ENCODE measurements around the gene PIGQ. TPM values are rescaled to one million over a fixed set of nuclear protein-coding genes. Genes with fewer than 3 reads are reported as not detected.

Gene PIGQ
- polyA plus RNA-seq (2013, experiment 1 of 2; ENCODE audit: insufficient read length): 24.2 TPM
- polyA plus RNA-seq (2013, experiment 2 of 2; ENCODE audit: insufficient read length): 28.4 TPM

DNA sequence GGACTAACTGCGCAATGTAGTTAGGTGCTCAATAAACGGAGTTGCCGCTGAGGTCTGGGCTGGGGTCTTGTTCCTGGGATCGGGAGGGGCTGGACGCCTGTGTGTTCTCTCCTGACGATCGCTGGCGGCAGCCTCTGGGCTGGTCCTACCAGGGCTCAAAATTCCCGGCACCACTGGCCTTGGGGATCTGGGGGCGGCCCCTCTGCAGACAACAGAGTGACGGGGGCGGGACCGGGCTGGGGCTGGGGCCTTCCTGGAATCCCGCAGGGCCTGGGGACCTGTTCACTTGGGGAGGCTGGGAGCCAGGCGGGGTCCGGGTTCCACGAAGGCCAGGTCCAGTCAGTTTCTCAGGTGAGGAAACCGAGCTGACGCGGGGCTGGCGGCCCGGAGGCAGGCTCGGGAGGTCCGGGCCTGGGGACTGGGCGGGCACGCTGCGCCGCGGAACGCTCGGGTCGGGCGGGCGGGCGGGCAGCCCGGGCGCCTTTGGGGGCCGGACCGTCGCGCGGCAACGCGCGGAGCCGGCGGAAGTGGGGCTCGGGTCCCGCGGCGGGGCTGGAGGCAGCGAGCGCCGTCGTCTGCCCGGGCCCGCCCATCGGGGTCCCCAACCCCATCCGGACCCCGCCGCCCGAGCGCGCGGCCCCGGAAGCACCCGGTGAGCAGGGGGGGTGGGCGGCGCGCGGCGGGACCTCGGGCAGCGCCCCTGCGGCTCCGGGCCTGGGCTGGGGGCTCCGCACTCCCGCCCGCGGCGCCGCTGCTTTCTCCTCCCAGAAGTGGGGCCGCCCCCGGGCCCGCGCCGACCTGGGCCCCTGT is at the start of gene PIGQ:
PIGQ (plus strand) TSS at position 524 of the 810 bp plus-strand sequence. CDS start 4,107 bp downstream, outside the sequence.
- DNase-seq: peak; percentile 58

DNA sequence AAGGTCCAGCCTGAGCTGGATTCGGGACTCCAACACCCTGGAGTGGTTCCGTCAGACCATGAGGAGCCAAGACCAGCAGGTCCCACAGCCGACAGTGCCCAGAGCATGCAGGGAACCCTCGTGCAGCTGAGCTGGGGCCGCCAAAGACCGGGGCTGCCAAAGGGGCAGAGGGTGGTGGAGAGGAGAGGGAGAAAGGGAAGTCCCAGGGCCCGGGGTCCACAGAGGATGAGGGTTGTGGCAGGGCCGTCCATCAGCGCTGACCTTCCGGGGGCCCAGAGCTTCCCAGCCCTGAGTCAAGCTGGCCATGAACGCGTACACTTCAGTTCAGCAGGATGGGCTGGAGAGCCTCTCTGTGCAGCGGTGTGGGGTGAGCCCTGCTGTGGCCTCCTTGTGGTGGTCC is 48.9 kb upstream of the PIGQ start:
- no peak for DNase-seq

DNA sequence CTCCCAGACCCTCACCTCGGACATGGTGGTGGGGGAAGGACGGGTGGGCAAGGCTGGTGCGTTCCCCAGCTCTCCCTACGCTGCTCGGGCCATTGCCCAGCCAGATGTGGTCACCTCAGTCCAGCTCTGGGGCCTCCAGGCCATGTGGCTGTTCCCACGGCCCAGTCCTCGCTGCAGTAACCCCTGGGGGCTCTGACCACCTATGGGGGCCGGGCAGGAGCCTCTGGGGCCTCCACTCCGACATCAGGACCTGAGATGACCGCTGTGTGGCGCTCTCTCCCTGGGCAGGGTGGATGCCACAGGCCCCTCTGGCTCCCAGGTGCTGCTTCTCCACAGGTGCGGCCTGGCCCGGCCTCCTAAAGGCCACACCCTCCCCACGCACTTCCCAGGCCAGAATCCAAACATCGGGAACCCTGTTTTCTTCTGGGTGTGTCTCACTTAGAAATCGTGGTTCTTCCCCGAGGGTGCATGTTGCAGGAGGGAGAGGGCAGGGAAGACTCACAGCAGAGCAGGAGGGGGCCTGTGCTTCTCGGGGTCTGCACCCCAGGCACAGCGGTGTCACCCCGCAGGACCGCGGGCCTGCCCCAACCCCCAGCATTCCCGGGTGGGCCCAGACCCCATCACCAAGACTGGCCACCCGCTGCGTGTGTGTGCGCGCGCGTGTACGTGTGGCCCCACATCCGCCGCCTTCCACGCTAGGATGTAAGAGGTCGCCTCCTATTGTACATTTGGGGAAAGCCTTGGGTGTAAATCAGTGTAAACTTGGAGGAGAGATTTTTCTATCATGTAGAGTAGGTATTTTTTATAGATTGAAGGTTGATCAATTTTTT is 48.2 kb upstream of the PIGQ start:
- no peak for DNase-seq

DNA sequence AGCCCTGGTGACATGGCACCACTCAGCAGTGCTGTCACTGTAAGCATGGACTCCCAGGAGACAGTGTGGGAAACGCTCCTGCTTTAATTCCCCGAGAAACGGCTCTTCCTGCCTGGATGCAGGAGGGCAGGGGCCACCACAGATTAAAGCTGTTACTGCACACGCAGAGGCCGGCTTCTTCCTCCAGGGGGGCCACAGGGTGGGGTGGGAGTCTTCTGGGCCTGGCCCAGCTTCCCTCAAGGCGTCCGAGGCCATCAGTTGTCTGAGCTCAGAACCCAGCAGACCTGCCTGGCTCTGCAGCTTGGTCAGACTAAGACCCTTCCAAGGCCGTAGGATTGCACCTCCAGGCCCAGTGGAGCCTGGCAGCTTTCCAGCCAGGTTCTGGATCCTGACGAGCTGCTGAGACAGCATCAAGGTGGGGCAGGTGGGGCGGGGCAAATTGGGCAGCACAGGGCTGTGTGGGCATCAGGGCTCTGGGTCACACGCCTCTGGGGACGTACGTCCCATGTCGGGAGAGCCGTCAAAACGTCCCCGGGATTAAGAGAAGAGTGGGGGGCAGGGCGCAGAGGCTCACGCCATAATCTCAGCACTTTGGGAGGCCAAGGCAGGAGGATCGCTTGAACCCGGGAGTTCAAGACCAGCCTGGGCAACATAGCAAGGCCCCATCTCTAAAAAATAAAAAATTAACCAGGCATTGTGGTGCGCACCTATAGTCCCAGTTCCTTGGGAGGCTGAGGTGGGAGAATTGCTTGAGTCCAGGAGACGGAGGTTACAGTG is 47.3 kb upstream of the PIGQ start:
- no peak for DNase-seq

DNA sequence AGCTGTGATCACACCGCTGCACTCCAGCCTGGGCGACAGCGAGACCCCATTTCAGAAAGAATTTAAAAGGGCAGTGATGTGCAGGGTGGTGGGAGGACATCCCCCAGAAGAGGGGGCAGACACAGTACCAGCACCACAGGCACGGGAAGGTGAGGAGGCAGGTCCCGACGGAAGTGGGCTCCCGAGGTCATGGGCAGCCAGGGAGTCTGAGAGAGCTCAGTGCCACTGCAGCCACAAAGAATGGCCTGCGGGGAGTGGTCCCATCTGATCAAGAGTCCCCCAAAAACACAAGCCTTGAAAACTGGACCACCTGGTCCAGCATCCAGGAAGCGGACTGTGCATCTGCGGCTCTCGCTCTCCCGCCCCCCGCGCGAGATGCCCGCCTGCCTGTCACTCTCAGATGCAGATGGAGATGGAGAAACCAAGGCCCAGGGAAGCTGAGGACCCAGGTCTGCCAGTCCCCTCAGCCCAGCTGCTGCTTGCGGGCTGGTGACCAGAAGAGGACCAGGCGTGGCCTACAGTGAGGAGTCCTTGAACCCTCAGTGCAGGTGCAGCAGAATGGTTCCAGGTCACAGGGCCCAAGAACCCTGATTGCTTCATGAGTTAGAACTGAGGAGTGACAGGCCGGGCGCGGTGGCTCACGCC is 46.5 kb upstream of the PIGQ start:
- DNase-seq: no peak

DNA sequence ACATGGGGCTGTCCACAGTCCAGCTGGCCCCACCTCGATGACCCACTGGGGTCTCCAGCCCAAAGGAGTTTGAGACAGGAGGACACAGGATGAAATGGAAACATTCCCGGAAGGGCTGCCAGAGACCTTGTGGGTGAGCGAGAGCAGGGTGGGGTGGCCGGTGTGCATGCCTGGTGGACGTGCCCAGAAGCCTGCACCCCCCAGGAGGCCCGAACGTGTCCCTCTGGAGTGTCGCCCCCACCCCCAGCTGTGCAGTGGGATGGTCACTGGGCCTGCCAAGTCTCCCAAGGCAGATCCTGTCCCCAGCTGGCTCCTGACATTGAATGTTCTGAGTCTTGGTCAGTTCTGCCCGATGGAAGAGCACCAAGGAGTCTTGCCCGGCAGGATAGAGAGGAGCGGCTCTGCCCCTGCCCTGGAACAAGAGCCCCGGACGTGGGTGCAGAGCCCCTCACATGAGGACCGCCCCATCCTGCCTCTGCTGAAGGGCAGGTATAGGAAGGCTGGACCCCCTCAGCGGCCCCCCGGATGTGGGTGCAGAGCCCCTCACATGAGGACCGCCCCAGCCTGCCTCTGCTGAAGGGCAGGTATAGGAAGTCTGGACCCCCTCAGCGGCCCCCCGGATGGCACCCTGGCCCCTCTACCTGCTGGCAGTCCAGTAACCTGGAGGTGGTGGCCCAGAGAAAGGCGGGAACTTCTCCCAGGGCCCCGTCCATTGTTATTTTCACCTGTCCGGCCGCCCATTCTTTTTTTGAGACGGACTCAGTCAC is 45.3 kb upstream of the PIGQ start:
- no peak for DNase-seq

DNA sequence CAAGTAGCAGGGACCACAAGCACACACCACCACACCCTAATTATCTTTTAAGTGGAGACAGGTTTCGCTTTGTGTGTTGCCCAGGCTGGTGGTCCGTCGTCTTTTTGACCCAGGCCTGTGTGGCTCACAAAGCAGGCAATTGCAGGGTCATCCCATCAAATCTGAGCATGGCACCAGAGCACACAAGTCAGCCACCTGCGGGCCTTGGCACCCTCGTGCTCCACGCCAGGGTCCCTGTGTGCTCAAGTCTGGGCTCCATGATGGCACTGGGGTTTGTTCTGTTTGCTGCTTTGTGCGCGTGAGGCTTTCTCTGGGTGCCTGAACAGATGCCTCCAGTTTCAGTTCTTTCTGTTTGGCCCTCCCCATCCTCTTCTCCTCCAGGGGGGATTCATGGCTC is 44.6 kb upstream of the PIGQ start:
- DNase-seq: no peak

DNA sequence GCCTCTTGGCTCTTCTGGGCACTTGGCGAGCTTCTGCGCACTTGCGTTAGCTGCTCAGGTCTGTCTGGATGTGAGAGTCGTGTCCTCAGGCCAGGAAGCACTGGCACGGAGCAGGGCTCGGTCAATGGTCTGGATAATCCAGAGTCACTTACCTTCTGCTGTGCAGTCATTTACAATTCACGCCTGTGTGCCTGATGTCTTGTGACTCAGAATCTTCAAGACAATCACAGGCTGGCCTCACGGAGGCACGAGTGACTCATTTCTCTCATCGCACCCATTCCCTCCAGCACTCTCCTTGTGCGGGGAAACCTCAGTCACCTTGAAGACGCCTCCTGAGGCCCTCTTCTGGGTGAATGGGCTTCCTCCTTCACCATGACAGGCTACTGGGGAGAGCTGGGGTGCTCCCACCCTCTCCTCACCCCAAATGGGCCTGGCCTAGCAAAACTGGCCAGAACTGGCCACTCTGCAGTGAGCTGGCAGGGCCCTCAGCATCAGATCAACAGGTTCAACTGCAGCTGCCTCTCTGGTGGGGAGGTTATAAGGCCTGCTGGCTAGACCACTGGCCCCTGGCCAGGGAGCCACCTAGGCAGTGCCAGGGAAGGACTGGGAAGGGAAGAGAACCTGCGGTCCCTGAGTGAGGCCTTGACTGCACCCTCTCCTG is 44.1 kb upstream of the PIGQ start:
- peak; percentile 70 for DNase-seq

DNA sequence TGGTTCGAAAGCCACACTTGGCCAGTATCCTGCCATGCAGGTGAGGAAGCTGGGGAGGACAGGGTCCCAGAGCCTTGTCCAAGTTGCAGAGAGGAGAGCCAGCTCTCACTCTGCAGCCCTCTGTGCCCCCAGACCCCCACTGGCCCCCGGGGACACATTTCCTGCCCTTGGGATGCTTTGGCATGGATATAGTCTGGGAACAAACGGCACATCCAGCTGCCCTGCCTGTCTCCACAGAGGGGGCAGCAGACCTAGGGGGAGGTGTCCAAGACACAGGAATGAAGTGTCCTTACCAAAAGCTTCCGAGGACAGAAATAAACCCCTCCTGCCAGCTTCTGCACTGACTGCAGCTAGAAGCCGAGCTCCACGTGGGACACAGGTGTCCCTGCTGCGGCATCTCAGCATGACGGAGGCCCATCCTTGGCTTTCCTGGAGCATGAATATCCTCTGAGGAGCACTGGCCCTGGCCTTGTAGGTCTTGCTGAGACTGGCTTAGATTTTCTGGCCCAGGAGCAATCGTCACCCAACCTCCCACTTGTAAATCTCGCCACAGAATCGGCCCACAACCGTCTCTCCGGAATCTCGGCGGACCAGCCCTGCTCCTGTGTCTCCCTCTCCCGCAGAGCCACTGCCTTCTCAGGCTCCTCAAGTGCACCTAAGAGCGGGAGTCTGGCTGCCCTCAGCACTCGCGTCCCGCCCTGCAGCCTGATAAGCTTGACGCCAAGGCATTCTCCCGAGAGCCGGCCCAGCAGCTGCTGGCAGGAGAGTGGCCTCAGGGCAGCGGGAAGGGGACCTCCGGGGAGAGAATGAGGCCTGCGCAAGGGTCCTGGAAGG is 43.4 kb upstream of the PIGQ start:
- DNase-seq: peak; percentile 16

DNA sequence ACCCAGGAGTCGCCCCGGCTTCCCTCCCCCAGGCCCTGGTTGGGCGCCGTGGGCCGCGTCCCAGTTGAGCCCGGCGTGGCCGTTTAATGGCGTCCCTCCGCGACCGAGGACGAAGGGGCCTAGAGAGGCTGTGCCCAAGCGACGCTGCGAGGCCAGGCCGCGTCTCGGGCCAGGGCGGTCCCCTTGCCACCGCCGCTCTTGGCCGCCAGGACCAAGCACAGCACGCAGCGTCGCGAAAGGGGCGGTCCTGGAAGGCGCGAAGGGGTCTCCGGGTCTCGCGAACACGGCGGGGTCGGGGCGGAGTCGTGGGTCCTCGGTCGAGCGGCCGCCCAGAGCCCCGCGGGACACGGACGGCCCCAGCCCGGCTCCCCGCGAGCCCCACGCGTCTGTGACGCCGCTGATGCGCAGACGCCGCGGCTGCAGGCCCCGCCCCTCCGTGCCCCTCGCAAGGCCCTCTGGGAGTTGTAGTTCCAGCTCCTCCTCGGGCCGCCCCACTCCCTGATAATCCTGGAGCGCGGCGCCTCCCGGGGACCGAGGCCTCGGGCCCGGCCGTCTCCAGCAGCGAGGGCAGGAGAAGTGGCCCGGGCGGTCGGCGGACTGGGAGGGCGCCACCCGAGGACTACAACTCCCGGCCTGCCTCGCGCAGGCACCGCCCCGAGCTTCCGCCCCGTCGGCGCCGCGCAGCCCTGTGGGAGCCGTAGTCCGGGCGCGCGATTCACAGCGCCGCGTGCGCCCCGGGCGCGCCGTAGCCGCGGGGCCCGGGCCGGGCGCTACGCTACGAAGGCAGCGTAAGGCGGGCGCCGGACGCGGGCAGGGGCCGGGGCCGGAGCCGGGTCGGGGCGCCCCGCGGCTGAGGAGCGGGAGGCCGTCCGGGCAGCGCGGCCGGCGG is 42.5 kb upstream of the PIGQ start, which contains the start of gene CAPN15:
CAPN15 (plus strand) TSS at position 698 of the 889 bp plus-strand sequence. CDS start 19,127 bp downstream, outside the sequence.
- DNase-seq: peak; percentile 83

DNA sequence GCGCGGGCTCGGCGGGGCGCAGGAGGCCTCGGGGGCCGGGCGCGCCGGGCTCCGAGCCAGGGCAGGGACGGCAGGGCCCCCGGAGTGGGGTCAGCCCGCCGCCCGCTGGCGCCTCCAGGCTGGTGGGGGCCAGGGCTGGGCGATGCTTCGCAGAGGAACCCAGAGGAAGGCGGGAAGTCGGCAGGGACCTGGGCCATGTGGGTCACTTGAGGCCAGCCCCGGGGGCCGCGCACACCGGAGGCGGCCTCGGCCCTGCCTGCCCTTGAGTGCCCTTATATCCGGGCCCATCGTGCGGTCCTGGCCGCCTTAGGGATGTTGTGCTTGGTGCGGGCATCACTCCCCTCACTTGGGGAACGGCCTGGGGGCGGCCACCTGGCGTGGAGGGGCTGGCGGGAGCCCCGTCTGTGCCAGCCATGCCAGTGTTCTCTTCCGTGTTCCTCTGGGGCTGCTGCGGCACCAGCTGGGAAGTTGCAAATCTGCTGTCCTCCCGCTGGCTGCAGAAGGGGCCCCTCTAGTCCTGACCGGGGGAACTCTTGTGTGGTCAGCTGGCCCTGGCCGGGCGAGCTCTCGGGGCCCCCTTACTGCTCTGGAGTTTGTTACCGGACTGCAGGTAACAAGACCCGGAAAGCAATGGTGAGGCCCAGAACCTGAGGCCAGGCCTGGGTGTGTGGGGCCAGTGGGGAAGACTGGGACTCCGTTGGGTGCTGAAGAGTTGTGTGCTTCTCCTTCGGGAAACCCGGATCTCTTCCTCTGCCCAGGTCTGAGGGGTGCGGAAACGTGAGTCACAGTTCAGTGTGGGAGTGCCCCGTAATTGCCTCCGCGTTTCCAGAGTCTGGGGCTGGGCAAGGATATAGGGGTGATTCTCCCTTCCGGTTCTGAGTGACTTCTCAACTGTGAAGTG is 41.4 kb upstream of the PIGQ start:
- DNase-seq: peak; percentile 49

DNA sequence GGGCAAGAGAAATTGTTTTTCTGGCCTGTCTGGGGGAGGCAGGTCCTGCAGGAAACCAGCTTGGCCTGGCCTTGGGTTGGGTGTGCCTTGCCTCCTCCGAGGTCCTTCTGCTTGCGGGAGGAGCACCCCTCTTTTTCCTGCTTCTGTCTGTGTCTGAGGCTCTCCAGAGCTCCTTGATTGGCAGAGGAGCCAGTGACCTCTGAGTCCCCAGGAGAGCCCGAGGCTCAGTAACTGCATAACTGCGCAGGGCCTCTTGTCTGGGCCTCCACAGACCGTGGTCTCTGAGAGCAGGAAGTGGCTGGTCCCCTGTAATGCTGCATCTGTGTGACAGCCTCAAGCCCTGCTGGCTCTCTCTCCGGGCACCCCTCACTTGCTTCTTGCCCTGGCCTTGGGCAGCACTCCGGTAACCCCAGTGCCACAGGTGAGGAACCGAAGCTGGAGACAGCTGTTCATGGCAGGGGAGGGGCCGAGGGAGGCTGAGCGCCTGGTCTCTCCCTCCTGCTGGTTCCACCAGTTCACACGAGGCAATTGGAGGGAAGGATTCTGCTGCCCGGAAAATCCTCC is 40.7 kb upstream of the PIGQ start:
- no peak for DNase-seq

DNA sequence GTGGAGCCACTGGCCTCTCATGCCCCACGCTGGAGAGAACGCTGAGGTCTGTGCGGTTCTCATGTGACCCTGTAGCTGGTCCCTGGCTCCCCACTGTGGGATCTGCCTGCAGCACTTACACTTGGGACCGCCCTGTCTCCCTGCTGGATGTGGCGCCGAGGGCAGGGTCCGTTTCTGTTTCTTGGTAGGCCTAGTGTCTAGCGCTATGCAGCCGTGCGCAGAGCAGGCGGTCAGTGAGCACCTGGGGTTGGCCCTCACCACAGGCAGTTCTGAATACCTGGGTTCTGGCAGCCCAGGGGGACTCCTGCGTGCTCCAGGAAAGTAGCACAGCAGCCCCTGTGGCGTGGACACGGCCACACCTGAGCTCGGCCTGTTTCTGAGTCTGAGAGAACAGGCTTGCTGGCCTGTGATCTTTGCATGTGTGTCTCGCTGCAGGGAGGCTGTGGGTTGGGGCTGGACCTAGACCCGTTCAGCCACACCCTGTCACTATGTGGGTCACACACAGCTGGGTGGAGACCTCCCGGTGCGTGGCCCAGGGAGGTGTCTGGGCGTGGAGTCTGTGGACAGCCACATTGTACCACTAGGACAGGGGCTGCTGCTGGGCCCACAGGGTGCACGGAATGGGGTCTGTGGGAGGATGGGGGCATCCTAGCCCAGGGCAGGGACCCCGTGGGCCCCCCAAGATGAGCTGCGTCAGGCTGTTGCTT is 39.5 kb upstream of the PIGQ start:
- DNase-seq: no peak

DNA sequence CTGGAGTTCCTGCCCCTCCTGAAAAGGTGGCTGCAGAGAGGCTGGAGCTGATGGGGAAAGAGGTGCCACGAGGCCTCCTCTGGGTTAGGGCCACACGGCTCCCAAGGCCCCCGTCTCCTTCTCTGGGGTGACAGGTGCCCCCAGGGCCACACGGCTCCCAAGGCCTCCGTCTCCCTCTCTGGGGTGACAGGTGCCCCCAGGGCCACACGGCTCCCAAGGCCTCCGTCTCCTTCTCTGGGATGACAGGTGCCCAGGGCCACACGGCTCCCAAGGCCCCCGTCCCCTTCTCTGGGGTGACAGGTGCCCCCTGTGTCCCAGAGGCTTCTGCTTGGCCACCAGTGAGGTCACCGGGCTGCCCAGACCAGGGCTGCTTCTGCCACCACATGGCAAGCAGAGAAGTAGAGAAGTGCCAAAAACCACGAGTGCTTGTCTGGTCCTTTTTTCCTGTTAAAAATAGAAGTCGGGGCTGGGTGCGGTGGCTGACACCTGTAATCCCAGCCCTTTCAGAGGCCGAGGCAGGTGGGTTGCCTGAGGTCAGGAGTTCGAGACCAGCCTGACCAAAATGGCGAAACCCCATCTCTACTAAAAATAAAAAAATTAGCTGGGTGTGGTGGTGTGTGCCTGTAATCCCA is 38.2 kb upstream of the PIGQ start:
- no peak for DNase-seq

DNA sequence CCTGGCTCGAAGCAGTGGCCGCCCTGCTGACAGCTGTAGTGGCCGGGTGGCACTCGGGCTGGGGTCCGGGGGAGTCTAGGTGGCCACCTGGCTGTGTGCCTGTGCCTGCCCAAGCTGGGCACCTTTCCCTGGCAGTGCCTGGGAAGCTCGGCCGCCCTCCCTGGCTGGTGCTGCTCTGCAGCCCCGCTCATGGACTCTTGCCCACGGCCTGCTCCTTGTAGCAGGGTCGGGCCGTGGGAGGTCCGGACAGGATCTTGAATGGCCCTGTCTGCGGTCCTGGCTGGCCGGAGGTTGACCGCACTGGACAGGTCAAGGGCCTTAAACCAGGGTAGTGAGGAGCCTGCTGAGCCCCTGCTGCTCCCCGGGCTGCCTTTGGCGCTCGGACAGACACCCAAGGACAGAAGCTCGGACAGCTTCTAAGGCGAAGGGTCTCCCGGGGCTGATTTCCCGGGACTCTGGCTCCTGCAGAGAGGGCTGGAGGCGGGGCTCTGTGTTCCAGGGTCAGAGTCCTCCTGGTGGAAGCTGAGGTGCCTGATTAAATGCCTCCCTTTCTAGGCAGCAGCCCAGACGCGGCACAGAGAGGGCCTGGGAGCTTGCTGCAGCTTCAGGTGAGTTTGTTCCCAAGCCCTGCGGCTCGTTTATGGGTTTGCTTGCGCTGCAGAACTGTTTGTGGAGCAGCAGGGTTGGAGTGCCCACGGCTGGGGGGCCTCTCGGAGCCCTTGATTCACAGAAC is 36.2 kb upstream of the PIGQ start:
- no peak for DNase-seq

Data from fibroblast of skin of abdomen (primary cell).